GM19467 (cell line): ENCODE measurements around the gene LHX2.

Source experiments
- ATAC-seq: cut with Tn5 transposase; IDR thresholded peaks from one replicate; pipeline ENCODE4 v1.9.1; 2021; ENCODE audit warnings: mild to moderate bottlenecking, moderate library complexity; ENCODE audit not compliant: unreplicated experiment

The LHX2 gene

GRCh38 chr9:124029617-124030016 lies 18.0 kb downstream of the LHX2 start:
- no peak for ATAC-seq

- no peak for ATAC-seq
Measured at GRCh38 chr9:124030969-124031451, 19.4 kb downstream of the LHX2 start.

DNA sequence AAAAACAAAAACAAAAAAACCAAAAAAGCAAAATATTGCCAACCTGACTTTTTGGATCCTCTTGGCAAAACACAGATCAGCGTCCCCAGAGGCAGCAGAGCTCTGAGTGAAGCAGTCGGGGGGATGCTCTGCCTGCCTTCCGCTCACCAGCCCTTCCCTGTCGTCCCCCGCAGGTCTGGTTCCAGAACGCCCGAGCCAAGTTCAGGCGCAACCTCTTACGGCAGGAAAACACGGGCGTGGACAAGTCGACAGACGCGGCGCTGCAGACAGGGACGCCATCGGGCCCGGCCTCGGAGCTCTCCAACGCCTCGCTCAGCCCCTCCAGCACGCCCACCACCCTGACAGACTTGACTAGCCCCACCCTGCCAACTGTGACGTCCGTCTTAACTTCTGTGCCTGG lies 20.7 kb downstream of the LHX2 start:
- no peak for ATAC-seq

DNA sequence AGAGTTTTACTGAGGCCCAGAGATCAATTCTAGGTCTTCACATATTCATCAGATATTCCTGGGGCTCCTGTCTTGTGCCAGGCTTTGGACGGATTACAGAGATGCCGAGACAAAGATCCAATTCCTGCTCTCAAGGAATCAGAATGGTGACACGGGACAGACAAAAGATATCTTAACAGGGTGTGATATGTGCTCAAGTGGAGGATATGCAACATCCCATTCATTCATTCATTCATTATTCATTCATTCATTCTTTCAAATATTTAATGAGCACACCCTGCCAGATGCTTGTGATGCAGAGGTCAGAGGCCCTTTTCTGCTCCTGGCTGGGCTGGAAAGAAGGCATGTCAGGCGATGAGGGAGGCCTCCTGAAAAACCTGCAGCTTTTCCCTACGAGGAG lies 21.8 kb downstream of the LHX2 start:
- no peak for ATAC-seq

- ATAC-seq, result no peak
Measured at GRCh38 chr9:124033967-124034366, 22.4 kb downstream of the LHX2 start.

GRCh38 chr9:124035001-124035650 lies 23.6 kb downstream of the LHX2 start:
- ATAC-seq, result no peak

DNA sequence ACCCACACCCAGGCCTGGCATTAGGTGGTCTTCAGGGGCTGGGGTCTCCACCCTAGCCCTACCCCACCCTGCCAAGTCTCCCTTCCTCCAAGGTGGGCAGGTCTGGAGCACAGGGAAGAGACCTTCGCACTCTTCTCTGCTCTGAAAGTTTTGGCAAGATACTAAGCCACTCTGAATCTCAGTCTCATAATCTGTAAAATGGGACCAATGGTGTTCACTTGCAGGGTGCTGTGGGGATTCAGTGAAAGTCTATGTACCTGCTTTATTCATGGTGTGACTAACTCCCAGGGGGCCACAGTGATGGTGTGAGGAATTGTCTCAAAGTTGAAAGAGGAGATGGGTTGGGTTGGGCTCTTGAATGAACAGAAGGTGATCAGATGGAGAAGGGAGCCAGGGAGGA lies 25.0 kb downstream of the LHX2 start:
- ATAC-seq, result no peak

- ATAC-seq, result no peak
Measured at GRCh38 chr9:124037790-124038189, 26.2 kb downstream of the LHX2 start.

DNA sequence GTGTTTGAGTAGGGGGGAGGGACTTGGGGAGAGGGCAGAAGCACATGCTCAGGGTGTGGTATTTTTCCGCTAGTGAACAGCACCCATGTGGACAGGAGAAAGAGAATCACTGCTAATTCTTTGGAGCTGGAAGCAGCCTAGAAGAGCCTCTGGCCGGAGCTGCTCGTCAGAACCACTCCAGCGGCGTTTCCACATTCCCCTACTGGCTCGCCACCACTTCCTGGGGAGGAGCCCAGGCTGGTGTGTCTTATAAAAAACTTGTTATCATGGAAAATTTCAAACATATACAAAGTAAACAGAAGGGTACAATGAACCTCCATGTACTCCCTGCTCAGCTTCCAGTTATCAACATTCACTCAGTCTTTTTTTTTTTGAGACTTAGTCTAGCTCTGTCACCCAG lies 26.7 kb downstream of the LHX2 start:
- ATAC-seq, result no peak

DNA sequence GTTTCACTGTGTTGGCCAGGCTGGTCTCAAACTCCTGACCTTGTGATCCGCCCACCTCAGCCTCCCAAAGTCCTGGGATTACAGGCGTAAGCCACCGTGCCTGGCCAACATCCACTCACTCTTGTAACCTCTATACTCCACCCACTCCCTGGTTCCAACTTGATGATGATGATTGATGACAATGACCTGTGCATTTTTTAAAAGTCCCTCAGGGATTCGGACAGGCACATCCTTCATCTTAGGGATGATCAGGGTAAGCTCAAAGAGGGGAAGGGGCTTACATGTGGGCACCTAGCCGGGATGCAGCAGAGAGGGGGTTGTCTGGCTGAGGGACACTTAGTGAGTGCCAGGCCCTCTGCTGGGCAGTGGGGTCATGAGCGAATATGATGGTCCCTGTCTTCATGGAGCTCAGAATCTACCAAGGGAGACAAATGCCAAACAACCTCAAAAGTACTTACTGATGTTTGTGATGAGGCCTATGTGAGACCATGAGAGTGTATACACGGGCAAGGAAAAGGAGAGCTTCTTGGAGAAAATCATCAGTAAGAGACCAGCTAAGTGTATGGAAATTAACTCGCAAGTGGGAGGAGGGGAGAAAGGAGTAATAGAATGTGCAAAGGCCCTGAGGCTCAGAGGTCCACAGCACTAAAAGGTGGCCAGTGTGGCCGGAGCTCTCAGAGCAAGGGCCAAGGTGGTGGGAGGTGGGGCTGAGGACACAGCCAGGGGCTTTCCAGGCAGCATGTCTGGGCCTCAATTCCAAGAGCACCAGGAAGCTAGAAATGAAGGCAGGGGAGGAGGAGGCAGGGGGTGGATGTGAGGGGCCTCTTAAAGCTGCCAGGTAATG lies 27.4 kb downstream of the LHX2 start:
- ATAC-seq, result no peak

DNA sequence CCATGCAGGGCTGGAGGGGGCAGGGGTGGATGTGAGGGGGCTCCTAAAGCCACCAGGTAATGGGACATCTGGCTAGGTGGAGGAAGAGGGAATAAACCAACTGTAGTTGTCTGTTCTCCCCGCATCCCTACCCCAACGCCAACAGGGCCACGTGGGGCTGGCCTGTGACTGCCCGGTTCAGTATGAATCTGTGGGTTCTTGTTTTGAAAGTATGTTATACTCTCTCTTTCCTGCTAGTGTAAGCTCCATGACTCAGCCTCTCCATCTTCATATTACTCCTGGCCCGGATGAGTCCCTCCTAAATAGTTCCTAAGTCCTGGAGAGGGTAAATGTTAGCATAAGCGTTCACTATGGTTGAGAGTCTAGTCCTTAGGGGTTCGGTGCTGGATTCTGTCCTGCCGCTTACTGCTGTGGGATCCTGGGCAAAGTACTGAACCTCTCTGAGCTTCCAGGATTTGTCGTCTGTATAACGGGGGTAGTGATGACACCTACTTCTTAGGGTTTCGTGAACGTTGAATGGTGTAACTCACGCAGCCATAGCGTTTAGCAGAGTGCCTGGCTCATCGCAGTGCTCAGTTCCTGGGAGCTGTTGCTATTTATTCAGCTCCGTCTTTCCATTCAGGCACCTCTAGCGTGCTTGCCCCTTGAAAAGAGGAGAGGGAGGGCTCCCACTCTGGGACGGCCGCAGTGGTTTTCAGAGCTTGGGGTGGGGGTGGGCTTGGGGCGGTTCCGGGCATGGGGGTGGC lies 28.8 kb downstream of the LHX2 start:
- ATAC-seq, result no peak

DNA sequence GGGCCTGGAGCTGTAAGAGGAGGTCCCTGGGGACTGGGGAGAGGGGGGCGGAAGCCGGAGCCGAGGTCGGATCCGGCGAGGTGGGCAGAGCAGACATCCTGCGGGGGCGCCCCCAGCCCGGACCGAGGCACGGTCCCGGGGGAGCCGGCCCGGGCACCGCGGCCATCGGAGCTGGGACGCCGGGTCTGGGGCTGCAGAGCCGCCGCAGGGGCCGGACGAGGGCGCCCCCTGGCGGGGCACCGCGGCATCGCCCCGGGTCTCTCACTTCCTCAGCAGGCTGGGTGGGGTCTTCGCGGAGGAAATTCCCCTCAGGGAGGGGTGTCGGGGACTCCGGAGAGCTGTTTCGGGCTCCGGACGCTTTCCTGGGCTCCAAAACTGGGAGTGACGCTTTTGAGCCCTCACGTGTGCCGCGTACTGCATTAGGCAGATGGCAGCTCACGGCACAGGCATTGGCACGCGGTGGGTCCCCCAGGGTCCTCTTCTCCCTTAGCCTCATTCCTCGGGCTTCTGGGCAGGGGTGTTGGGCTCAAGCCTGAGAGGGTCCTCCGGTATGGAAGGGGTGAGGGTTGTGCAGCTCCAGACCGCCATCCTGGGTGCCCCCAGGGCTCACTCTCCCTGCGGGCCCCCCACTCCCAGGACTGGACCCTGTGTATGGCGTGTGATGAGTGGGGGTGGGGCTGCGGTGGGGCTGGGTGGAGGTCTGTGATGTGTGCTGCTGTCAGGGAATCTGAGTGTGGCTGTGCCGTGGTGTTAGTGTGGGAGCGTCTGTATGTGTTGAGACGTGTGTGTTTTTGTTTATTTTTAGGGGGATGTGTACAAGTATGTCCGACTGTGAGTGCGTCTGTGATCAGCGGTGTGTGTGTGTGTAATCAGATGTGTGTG lies 29.6 kb downstream of the LHX2 start:
- no peak for ATAC-seq

GRCh38 chr9:124041817-124042116 lies 30.2 kb downstream of the LHX2 start:
- no peak for ATAC-seq

- no peak for ATAC-seq
Measured at GRCh38 chr9:124042201-124042721, 30.7 kb downstream of the LHX2 start.

- ATAC-seq, result no peak
Measured at GRCh38 chr9:124044448-124044847, 32.9 kb downstream of the LHX2 start.

- ATAC-seq, result no peak
Measured at GRCh38 chr9:124045076-124045829, 33.7 kb downstream of the LHX2 start.

DNA sequence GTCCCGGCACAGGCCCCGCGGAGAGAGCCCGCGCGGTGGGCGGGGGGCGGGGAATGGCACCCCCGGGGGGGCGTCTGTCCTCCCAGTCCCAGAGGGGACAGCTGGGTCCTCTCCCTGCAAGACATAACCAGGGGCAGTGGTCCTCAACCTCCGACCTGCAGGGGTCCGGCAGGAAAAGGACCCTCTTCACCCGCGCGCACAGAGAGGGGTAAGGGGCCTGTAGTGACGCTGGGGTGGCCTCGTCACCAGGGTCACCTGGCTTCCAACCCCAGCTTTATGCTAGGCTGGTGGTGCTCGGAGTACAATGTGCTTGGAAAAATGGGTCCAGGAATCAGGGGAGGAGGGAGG lies 34.2 kb downstream of the LHX2 start:
- no peak for ATAC-seq

DNA sequence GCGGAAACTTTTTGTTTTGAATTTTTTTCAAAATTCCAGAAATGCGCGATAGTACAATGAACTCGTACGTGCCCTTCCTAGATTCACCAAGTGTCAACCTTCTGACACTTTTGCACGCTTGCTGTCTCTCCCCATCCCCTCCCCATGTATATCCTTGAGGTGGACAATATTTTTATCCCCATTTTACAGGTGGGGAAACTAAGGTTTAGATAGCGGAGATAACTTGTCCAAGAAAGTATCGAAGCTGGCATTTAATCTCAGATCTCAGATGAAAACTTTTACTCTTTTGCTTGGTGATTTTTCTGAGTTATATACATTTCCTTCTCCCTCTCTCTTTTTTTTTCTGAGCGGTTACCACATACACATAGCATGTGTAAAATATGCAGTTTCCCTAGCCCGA lies 34.6 kb downstream of the LHX2 start:
- ATAC-seq, result no peak

- ATAC-seq, result no peak
Measured at GRCh38 chr9:124047251-124047672, 35.7 kb downstream of the LHX2 start.

DNA sequence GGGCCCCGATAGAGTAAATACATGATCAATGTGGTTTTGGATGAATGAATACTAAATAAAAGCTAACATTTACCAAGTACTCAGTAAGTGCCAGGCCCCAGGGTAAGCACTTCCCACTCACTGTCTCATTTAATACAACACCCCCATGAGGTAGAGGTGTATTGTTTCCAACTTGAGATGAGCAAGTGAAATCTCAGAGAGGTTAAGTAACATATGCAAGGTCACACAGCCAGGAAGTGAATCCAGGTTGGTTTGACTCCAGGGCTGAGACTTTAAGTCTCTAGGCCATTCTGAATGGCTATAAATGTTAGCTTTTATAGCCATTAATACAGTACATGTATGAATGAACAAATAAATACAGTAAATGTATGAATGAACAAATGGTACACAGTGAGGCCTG lies 39.4 kb downstream of the LHX2 start:
- no peak for ATAC-seq
